ENCODE measurements around the gene HSPA4L. TPM values are rescaled to one million over a fixed set of nuclear protein-coding genes. Genes with fewer than 3 reads are reported as not detected.

HSPA4L gene
- total and polyA plus RNA-seq, 7 donors: under 0.01 to 7.7 (median 3.5) TPM

DNA sequence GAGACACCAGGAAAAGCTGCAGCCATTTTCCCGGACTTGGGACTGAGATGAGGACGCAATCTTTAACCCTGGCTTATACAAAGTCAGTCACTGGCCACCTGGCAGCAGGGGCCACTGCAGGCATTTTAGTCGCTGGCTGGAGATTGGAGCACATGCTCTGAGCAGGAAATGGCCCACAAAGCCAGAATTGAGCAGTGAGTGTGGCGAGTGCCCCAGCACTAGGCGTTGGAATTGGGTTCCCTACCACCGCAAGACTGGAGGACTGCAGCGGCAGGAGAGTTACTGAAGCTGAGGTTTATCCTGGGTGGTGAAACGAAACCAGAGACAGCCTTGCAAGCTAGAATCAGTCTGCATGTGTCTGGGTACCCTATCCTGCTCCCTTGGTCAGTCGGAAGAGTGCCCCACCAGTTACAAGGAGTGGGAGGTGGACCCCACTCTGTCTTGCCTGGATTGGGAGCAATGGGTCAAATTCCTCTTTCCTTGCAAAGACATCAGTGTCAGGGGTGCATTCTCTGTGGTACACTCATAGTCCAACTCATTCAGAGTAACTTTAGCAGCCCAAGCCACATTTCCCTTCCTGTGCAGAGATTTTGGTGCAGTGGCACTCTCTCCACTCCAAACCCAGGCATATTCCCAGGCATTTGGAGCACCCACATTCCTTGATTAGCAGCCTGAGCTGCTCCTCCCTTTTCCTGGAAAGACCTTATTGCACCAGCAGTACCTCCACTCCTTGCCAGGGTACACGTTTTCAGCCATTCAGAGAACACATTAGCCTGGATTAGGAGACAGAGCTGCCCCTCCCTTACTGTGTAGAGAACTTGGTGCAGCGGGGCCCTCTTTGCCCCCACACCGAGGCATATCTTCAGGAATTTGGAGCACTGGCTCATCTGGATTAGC is 61.8 kb downstream of the HSPA4L start:
- H3K36me3 ChIP-seq: no peaks in the 10 kb centered on the region
- intact Hi-C loops (cut with DNase I): no loop called here
- WGBS, 2 donors: 95 to 96% methylated on average over 12 of the region's 12 CpGs
- H3K4me3 ChIP-seq: no peak overlapping the region
- DNase-seq: no peak
- H3K9me3 ChIP-seq: peaks cover 0 to 7% (median 2%) of the 10 kb centered on the region in 4 donors
- no peaks in the 10 kb centered on the region for H3K4me1 ChIP-seq
- TF ChIP-seq POLR2AphosphoS5 (IDR thresholded peaks at IDR 0.05): no peak
- H3K27me3 ChIP-seq: no peaks in the 10 kb centered on the region
- H3K27ac ChIP-seq: no peak overlapping the region

DNA sequence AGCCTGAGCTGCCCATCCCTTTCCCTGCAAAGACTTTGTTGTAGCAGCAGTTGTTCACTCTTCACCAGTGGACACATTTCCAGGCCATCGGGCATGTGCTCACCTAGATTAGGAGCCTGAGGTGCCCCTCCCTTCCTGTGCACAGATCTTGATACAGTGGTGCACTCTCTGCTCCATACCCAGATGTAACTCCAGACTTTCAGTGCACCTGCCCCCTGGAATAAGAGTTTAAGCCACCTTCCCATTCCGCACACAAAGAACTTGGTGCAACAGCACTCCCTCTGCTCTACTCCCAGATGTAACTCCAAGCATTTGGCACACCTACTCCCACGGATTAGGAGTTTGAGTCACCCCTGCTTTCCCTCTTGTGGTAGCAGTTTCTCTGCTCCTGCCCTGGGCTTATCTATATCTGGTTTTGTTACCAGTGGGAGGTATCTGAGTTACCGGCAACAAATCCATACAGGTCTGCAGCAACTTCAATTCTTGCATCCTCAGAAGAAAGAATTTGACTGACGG is 62.5 kb downstream of the HSPA4L start:
- intact Hi-C loops (cut with DNase I): no loop called here
- Histone ChIP-seq H3K9me3 (peaks cover 4 to 10% (median 5%) of the 10 kb centered on the region in 4 donors), H3K36me3 (no peaks in the 10 kb centered on the region), H3K27ac (no peak overlapping the region), H3K4me3 (no peak overlapping the region), H3K27me3 (no peaks in the 10 kb centered on the region), H3K4me1 (no peaks in the 10 kb centered on the region)
- no peak for DNase-seq
- TF ChIP-seq EP300 (IDR thresholded peaks at IDR 0.05): no peak
- no peak for TF ChIP-seq POLR2AphosphoS5 (IDR thresholded peaks at IDR 0.05)
- no peak for TF ChIP-seq POLR2A (IDR thresholded peaks at IDR 0.05)
- TF ChIP-seq, protein P1, sequence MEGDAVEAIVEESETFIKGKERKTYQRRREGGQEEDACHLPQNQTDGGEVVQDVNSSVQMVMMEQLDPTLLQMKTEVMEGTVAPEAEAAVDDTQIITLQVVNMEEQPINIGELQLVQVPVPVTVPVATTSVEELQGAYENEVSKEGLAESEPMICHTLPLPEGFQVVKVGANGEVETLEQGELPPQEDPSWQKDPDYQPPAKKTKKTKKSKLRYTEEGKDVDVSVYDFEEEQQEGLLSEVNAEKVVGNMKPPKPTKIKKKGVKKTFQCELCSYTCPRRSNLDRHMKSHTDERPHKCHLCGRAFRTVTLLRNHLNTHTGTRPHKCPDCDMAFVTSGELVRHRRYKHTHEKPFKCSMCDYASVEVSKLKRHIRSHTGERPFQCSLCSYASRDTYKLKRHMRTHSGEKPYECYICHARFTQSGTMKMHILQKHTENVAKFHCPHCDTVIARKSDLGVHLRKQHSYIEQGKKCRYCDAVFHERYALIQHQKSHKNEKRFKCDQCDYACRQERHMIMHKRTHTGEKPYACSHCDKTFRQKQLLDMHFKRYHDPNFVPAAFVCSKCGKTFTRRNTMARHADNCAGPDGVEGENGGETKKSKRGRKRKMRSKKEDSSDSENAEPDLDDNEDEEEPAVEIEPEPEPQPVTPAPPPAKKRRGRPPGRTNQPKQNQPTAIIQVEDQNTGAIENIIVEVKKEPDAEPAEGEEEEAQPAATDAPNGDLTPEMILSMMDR (IDR thresholded peaks at IDR 0.05): no peak
- 93 to 96% methylated on average over 5 of the region's 5 CpGs for WGBS, 2 donors

DNA sequence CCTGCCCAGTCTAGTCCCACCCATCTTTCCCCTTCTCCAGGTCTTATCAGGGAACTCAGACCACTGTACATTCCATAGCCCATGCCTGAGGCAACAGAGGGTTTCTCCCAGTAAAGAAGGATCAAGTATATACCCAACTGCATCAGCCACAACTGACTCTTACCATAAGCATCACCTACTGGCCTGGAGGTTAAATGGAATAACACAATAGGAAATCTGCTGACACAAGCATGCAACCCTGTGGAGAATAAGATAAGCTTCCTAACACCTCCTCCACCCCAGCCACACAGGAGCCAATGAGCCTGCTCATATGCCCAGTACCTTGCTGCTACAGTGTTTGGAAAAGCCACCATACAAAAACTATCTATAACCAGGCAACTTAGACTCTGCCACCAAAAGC is 63.9 kb downstream of the HSPA4L start:
- H3K9me3 ChIP-seq: peaks cover 6 to 17% (median 14%) of the 10 kb centered on the region in 4 donors
- H3K27me3 ChIP-seq: no peaks in the 10 kb centered on the region
- H3K36me3 ChIP-seq: no peaks in the 10 kb centered on the region
- intact Hi-C loops (cut with DNase I): no loop called here
- H3K4me3 ChIP-seq: no peak overlapping the region
- H3K27ac ChIP-seq: no peak overlapping the region
- no peak for DNase-seq
- no peaks in the 10 kb centered on the region for H3K4me1 ChIP-seq
- TF ChIP-seq EP300 (IDR thresholded peaks at IDR 0.05): no peak
- TF ChIP-seq, protein P1 (IDR thresholded peaks at IDR 0.05): no peak
- no peak for TF ChIP-seq POLR2AphosphoS5 (IDR thresholded peaks at IDR 0.05)
- no peak for TF ChIP-seq POLR2A (IDR thresholded peaks at IDR 0.05)

DNA sequence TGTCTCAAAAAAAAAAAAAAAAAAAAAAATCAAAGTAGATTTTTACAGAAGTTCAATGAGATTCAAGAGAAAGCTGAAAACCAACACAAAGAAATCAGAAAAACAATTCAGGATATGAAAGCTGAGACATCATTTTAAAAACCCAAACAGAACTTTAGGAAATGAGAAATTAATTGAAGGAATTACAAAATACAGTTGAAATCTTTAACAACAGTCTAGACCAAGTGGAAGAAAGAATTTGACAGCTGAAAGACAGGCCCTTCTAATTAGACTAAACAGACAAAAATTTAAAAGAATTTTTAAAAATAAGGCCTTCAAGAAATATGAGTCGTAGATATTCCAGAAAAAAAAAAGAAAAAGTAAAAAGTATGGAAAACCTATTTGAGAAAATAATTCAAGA is 64.6 kb downstream of the HSPA4L start:
- H3K27ac ChIP-seq: no peak overlapping the region
- H3K27me3 ChIP-seq: no peaks in the 10 kb centered on the region
- TF ChIP-seq, protein P1 (IDR thresholded peaks at IDR 0.05): no peak
- no peak for TF ChIP-seq POLR2AphosphoS5 (IDR thresholded peaks at IDR 0.05)
- H3K9me3 ChIP-seq: peaks cover 6 to 17% (median 14%) of the 10 kb centered on the region in 4 donors
- no peak overlapping the region for H3K4me3 ChIP-seq
- H3K36me3 ChIP-seq: no peaks in the 10 kb centered on the region
- intact Hi-C loops (cut with DNase I): no loop called here
- DNase-seq: no peak
- no peaks in the 10 kb centered on the region for H3K4me1 ChIP-seq
- 96 to 97% methylated on average over 1 of the region's 1 CpG for WGBS, 2 donors

DNA sequence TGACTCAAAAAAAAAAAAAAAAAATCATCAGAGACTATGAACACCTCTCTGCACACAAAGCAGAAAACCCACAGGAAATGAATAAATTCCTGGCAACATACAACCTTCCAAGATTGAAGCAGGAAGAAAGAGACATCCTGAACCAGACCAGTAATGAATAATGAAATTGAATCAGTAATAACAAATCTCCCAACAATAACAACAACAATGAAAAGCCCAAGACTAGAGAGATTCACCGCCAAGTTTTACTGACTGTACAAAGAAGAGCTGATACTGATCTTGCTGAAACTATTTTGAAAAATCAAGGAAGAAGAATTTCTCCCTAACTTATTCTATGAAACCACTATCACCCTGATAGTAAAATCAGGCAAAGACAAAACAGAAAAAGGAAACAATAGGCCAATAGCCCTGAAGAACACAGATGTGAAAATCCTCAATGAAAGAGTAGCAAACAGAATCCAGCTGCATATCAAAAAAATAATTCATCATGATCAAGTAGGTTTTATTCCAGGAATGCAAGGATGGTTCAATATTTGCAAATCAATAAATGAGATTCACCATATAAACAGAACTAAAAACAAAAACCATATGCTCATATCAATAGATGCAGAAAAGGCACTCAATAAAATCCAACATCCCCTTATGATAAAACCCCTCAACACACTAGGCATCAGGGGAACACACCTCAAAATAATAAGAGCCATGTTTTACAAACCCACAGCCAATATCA is 67.5 kb downstream of the HSPA4L start:
- no peaks in the 10 kb centered on the region for H3K4me1 ChIP-seq
- peaks cover 6 to 17% (median 14%) of the 10 kb centered on the region in 4 donors for H3K9me3 ChIP-seq
- H3K4me3 ChIP-seq: no peak overlapping the region
- no peak overlapping the region for H3K27ac ChIP-seq
- H3K36me3 ChIP-seq: no peaks in the 10 kb centered on the region
- TF ChIP-seq POLR2A (IDR thresholded peaks at IDR 0.05) (no peak), POLR2AphosphoS5 (IDR thresholded peaks at IDR 0.05) (no peak), EP300 (IDR thresholded peaks at IDR 0.05) (no peak)
- TF ChIP-seq, protein P1 (IDR thresholded peaks at IDR 0.05): no peak
- WGBS, 2 donors: 97 to 98% methylated on average over 1 of the region's 1 CpG
- H3K27me3 ChIP-seq: no peaks in the 10 kb centered on the region
- intact Hi-C loops (cut with DNase I): no loop called here
- DNase-seq: no peak

Measured in sigmoid colon (tissue), 7 donors.